Activated T-cell treated with anti-CD3 and anti-CD28 coated beads for 1 hour (primary cell): ENCODE data around the gene ETNK2.
"Not testable (repeated sequence)": the region's sequence is repeated elsewhere in the genome, so short reads cannot be mapped to it uniquely, and the experiment has no call there.

ENCODE experiments used
- DNase-seq: peaks from one replicate; pipeline ENCODE4 v3.0.0-alpha.2; 2020; ENCODE audit warnings: low read depth

Gene ETNK2

GRCh38 chr1:204098683-204099082 is 53.2 kb downstream of the ETNK2 start:
- no peak for DNase-seq

GRCh38 chr1:204096931-204097330 is 54.9 kb downstream of the ETNK2 start:
- DNase-seq, result no peak

- no peak for DNase-seq
These were observed 56.8 kb downstream of the ETNK2 start for GRCh38 chr1:204094856-204095634.

GRCh38 chr1:204094313-204094729 is 57.5 kb downstream of the ETNK2 start:
- no peak for DNase-seq

GRCh38 chr1:204093781-204094180 is 58.1 kb downstream of the ETNK2 start:
- DNase-seq, result no peak

GRCh38 chr1:204093421-204093717 is 58.5 kb downstream of the ETNK2 start:
- no peak for DNase-seq

- DNase-seq, result no peak
These were observed 59.0 kb downstream of the ETNK2 start for GRCh38 chr1:204092632-204093420.

- DNase-seq, result no peak
These were observed 60.0 kb downstream of the ETNK2 start for GRCh38 chr1:204091787-204092312.

- no peak for DNase-seq
These were observed 60.8 kb downstream of the ETNK2 start for GRCh38 chr1:204091066-204091465.

GRCh38 chr1:204090132-204090531 is 61.7 kb downstream of the ETNK2 start:
- not testable (repeated sequence) for DNase-seq

- DNase-seq, result no peak
These were observed 62.6 kb downstream of the ETNK2 start for GRCh38 chr1:204089044-204089751.

GRCh38 chr1:204088596-204088995 is 63.2 kb downstream of the ETNK2 start:
- DNase-seq, result no peak

- no peak for DNase-seq
These were observed 63.8 kb downstream of the ETNK2 start for GRCh38 chr1:204087893-204088528.

- DNase-seq, result no peak
These were observed 64.5 kb downstream of the ETNK2 start for GRCh38 chr1:204087181-204087892.

GRCh38 chr1:204085876-204086275 is 66.0 kb downstream of the ETNK2 start:
- no peak for DNase-seq

GRCh38 chr1:204084247-204084772 is 67.5 kb downstream of the ETNK2 start:
- DNase-seq, result no peak

GRCh38 chr1:204083491-204083890 is 68.4 kb downstream of the ETNK2 start:
- DNase-seq, result no peak

- DNase-seq, result no peak
These were observed 69.9 kb downstream of the ETNK2 start for GRCh38 chr1:204081791-204082513.

- DNase-seq, result no peak
These were observed 70.6 kb downstream of the ETNK2 start for GRCh38 chr1:204081164-204081790.
